Measurements from ENCODE around the gene ALPL. TPM values are rescaled to one million over a fixed set of nuclear protein-coding genes. Genes with fewer than 3 reads are reported as not detected.
A peak's percentile ranks its signal among the peaks of the same experiment; 100 is the strongest.

Gene ALPL
- total RNA-seq, 1 experiment from 2014 or later: 140 TPM

DNA sequence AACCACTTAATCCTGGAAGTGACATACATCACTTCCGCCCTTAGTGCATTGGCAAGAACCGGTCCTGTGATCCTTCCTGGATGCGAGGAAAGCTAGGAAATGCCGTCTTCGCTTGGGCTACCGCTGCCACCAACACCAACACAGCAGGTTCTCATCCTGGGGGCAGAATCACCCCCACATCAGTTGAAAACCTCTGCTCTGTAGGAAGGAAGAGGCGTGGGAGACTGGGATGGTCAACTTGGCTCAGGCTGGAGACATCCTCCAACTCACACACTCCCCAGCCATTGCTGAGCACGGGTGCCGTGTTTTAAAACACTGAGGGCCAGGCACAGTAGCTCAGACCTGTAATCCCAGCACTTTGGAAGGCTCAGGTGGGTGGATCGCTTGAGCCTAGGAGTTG is 74.9 kb downstream of the ALPL start (continued):
- TF ChIP-seq, protein P1, sequence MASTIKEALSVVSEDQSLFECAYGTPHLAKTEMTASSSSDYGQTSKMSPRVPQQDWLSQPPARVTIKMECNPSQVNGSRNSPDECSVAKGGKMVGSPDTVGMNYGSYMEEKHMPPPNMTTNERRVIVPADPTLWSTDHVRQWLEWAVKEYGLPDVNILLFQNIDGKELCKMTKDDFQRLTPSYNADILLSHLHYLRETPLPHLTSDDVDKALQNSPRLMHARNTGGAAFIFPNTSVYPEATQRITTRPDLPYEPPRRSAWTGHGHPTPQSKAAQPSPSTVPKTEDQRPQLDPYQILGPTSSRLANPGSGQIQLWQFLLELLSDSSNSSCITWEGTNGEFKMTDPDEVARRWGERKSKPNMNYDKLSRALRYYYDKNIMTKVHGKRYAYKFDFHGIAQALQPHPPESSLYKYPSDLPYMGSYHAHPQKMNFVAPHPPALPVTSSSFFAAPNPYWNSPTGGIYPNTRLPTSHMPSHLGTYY (CRISPR knock-in tag; IDR thresholded peaks at IDR 0.05): no peak

DNA sequence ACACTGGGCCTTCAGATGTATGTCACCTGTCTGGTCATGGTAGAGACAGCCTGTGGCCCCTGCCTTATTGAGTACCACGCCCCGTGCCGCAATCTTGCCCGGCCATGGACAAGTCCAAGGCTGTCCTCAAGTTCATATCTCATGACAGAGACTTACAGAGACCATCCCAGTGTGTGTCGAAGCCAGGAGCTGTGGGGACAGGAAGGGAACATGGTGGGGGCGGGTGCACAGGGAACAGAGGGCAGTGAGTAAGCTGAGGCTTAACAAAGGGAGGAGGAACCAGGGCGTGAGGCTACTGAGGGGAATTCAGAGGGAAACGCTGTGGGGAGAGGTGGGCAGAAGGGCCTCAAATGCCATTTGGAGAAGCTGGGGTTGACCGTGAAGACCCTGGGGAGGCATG is 75.8 kb downstream of the ALPL start:
- no peaks in the 10 kb centered on the region for H3K9me3 Mint-ChIP-seq
- H3K4me1 Mint-ChIP-seq: peaks cover 8% of the 10 kb centered on the region
- H3K4me3 Mint-ChIP-seq: no peak overlapping the region
- no peaks in the 10 kb centered on the region for H3K36me3 Mint-ChIP-seq
- POLR2A ChIA-PET: no interaction called here
- H3K27ac Mint-ChIP-seq: peak overlapping the region; percentile 65; the same call in 1 of the 2 replicates
- no peak for ATAC-seq
- TF ChIP-seq ZNF121 (CRISPR knock-in tag; IDR thresholded peaks at IDR 0.05) (no peak), TEAD4 (CRISPR knock-in tag; IDR thresholded peaks at IDR 0.05) (no peak), NR2C2 (CRISPR knock-in tag; IDR thresholded peaks at IDR 0.05) (no peak), SP1 (CRISPR knock-in tag; conservative IDR thresholded peaks at IDR 0.05) (no peak), EMX1 (CRISPR knock-in tag; IDR thresholded peaks at IDR 0.05) (no peak), ZNF232 (CRISPR knock-in tag; IDR thresholded peaks at IDR 0.05) (no peak), MXD4 (CRISPR knock-in tag; IDR thresholded peaks at IDR 0.05; ENCODE audit: borderline replicate concordance) (no peak), HMGXB4 (CRISPR knock-in tag; IDR thresholded peaks at IDR 0.05) (no peak), ZNF219 (CRISPR knock-in tag; IDR thresholded peaks at IDR 0.05; ENCODE audit: borderline replicate concordance) (no peak), ZNF423 (CRISPR knock-in tag; IDR thresholded peaks at IDR 0.05) (no peak), NFATC4 (CRISPR knock-in tag; IDR thresholded peaks at IDR 0.05) (no peak)
- TF ChIP-seq, protein P2, sequence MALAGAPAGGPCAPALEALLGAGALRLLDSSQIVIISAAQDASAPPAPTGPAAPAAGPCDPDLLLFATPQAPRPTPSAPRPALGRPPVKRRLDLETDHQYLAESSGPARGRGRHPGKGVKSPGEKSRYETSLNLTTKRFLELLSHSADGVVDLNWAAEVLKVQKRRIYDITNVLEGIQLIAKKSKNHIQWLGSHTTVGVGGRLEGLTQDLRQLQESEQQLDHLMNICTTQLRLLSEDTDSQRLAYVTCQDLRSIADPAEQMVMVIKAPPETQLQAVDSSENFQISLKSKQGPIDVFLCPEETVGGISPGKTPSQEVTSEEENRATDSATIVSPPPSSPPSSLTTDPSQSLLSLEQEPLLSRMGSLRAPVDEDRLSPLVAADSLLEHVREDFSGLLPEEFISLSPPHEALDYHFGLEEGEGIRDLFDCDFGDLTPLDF (CRISPR knock-in tag; IDR thresholded peaks at IDR 0.05): no peak
- TF ChIP-seq, protein P3, sequence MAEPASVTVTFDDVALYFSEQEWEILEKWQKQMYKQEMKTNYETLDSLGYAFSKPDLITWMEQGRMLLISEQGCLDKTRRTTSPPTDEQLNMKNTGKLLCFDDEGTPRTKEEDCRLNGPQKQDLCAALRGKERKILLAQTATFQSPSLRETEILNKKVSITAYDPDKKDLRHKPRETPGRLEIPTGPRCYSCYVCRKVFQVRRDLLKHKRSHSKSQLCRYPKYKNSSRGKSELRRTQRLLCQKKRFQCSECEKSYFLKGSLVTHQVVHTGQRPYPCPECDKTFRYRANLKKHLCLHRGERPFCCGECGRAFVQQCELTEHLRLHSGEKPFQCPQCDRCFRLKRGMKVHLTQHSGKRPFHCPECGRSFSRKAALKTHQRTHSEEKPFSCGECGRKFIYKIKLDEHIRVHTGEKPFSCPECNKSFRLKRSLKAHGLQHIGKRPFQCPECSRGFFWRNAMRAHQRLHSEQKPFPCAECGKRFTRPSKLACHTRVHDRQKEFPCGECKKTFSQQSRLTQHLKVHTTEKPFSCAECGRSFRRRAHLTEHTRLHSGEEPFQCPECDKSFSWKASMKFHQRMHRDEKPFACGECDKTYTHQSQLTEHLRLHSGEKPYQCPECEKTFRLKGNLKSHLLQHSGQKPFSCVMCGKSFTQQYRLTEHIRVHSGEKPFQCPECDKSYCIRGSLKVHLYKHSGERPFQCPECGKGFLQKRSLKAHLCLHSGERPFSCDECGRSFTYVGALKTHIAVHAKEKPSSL (CRISPR knock-in tag; conservative IDR thresholded peaks at IDR 0.05): no peak
- peaks cover 22% of the 10 kb centered on the region for H3K27me3 Mint-ChIP-seq (ENCODE audit: low read depth)
- DNase-seq (ENCODE audit: low spot score): no peak
- CTCF ChIA-PET: interaction anchor here (1.0 kb wide), 1 partner anchor 74 kb away, joined by 3 read pairs; no protein-coding TSS in a partner anchor

- Mint-ChIP-seq H3K9me3 (no peaks in the 10 kb centered on the region), H3K4me1 (peaks cover 16% of the 10 kb centered on the region), H3K27me3 (ENCODE audit: low read depth) (peaks cover 17% of the 10 kb centered on the region), H3K36me3 (no peaks in the 10 kb centered on the region), H3K27ac (no peak overlapping the region), H3K4me3 (no peak overlapping the region)
- ATAC-seq (no peak), DNase-seq (ENCODE audit: low spot score) (no peak)
- TF ChIP-seq CTCF (IDR thresholded peaks at IDR 0.05): no peak
- no peak for TF ChIP-seq OVOL2 (CRISPR knock-in tag; IDR thresholded peaks at IDR 0.05; ENCODE audit: borderline replicate concordance)
- no peak for TF ChIP-seq JAZF1 (CRISPR knock-in tag; IDR thresholded peaks at IDR 0.05)
- POLR2A ChIA-PET: no interaction called here
- CTCF ChIA-PET: interaction anchor here (0.6 to 0.7 kb wide), 2 partner anchors 47 to 67 kb away, joined by 3 read pairs; no protein-coding TSS in a partner anchor
Observed at GRCh38 chr1:21586222-21586621, 77.0 kb downstream of the ALPL start.
